SK-N-SH (cell line): ENCODE data around the gene MRPS33. TPM values are rescaled to one million over a fixed set of nuclear protein-coding genes. Genes with fewer than 3 reads are reported as not detected.

ENCODE experiments used
- CTCF ChIA-PET: fragments of 300-600, 350-600 bp; formaldehyde crosslinking; extraction: SDS; loops from one replicate; lab custom pipeline; 2021; lab: Yijun Ruan, JAX
- POLR2A ChIA-PET: fragments of 350-600 bp; sonication (Branson Sonifier 250); formaldehyde crosslinking; extraction: SDS; loops from one replicate; lab custom pipeline; 2020; ENCODE audit warnings: antibody characterized with exemption, inconsistent platforms; lab: Yijun Ruan, JAX
- DNase-seq: peaks from one replicate; pipeline ENCODE4 v3.0.0; 2012
- H2AFZ ChIP-seq: fragments of 200-600 bp; sonication (generic); 2 replicates; pipeline ENCODE4 v1.8.1; 2016; ENCODE audit warnings: antibody characterized with exemption, mild to moderate bottlenecking, low read depth
- H3F3A ChIP-seq: fragments of 200-600 bp; sonication (generic); replicated peaks from 2 replicates; pipeline ENCODE3; 2016; ENCODE audit warnings: antibody characterized with exemption, mild to moderate bottlenecking; ENCODE audit not compliant: insufficient read depth
- H3K27ac ChIP-seq, 2 experiments: fragments of 200-500 bp in 1 of 2; fragments of 200-600 bp in 1 of 2; sonication (Bioruptor generic) in 1 of 2; sonication (generic), shearing (Covaris generic) in 1 of 2; 2 replicates each; pipeline versions ENCODE4 v1.5.1 to v1.6.1; 2014 to 2016; ENCODE audit warnings: low read depth in 2 of 2, inconsistent platforms in 1 of 2, low read length in 1 of 2, mild to moderate bottlenecking in 1 of 2, mixed read lengths in 1 of 2
- H3K27me3 ChIP-seq: fragments of 200-600 bp; sonication (generic), shearing (Covaris generic); 2 replicates; pipeline ENCODE4 v1.6.1; 2016; ENCODE audit warnings: mixed run types; ENCODE audit not compliant: insufficient read depth
- H3K36me3 ChIP-seq, 2 experiments: fragments of 200-500 bp in 1 of 2; fragments of 200-600 bp in 1 of 2; sonication (Bioruptor generic) in 1 of 2; sonication (generic) in 1 of 2; replicated peaks in 1 of 2; 2 replicates each; pipeline versions ENCODE3 to v1.5.1; 2014 to 2016; ENCODE audit warnings: low read length in 1 of 2, mild to moderate bottlenecking in 1 of 2; ENCODE audit not compliant: insufficient read depth in 2 of 2, control insufficient read depth in 1 of 2
- H3K4me1 ChIP-seq, 2 experiments: fragments of 200-500 bp in 1 of 2; fragments of 200-600 bp in 1 of 2; sonication (Bioruptor generic) in 1 of 2; sonication (generic), shearing (Covaris generic) in 1 of 2; 2 replicates each; pipeline versions ENCODE4 v1.5.1 to v1.6.1; 2014 to 2016; ENCODE audit warnings: low read depth in 1 of 2, low read length in 1 of 2, mixed run types in 1 of 2; ENCODE audit not compliant: insufficient read depth in 2 of 2, control insufficient read depth in 1 of 2
- H3K4me2 ChIP-seq: fragments of 200-600 bp; sonication (generic), shearing (Covaris generic); 2 replicates; pipeline ENCODE4 v1.6.1; 2017; ENCODE audit warnings: mixed run types
- H3K4me3 ChIP-seq, 2 experiments: fragments of 200-500 bp in 1 of 2; fragments of 200-600 bp in 1 of 2; sonication (Bioruptor generic) in 1 of 2; sonication (generic), shearing (Covaris generic) in 1 of 2; 2 replicates each; pipeline versions ENCODE4 v1.5.1 to v1.8.1; 2014 to 2016; ENCODE audit warnings: low read depth in 2 of 2, inconsistent platforms in 1 of 2, low read length in 1 of 2, mild to moderate bottlenecking in 1 of 2, mixed read lengths in 1 of 2, moderate library complexity in 1 of 2
- H3K79me2 ChIP-seq: fragments of 200-600 bp; sonication (generic); 2 replicates; pipeline ENCODE4 v1.8.1; 2017; ENCODE audit warnings: mild to moderate bottlenecking; ENCODE audit not compliant: insufficient read depth
- H3K9ac ChIP-seq: fragments of 200-600 bp; sonication (generic); 2 replicates; pipeline ENCODE4 v1.6.1; 2017; ENCODE audit warnings: mixed run types
- H3K9me2 ChIP-seq: fragments of 200-600 bp; sonication (generic); 2 replicates; pipeline ENCODE4 v1.6.1; 2017; ENCODE audit warnings: mixed run types
- H3K9me3 ChIP-seq: fragments of 200-600 bp; sonication (generic); 2 replicates; pipeline ENCODE4 v1.6.1; 2017; ENCODE audit warnings: mixed run types, mild to moderate bottlenecking, moderate library complexity
- H4K20me1 ChIP-seq: fragments of 200-600 bp; sonication (generic); 2 replicates; pipeline ENCODE4 v1.6.1; 2017; ENCODE audit warnings: mild to moderate bottlenecking, mixed run types; ENCODE audit not compliant: insufficient read depth
- CHD2 ChIP-seq: fragments of 150-350 bp; IDR thresholded peaks from 2 replicates; pipeline ENCODE4 v1.6.1; 2018; ENCODE audit warnings: low read length; ENCODE audit not compliant: partially characterized antibody
- CTCF ChIP-seq: fragments of 200-600 bp; sonication (generic); IDR thresholded peaks from 2 replicates; pipeline ENCODE4 v1.6.1; 2017; ENCODE audit warnings: antibody characterized with exemption, mild to moderate bottlenecking, moderate library complexity
- EP300 ChIP-seq, 2 experiments: IDR thresholded peaks; 2 replicates each; pipeline versions ENCODE4 v1.4.0 to v1.6.1; 2012; ENCODE audit warnings: borderline replicate concordance in 1 of 2, low read depth in 1 of 2, low read length in 1 of 2
- EZH2phosphoT487 ChIP-seq: fragments of 200-600 bp; sonication (generic); IDR thresholded peaks from 2 replicates; pipeline ENCODE4 v1.6.1; 2017; ENCODE audit warnings: low read depth, mixed run types, mild to moderate bottlenecking, antibody characterized with exemption, moderate library complexity, borderline replicate concordance
- FOSL2 ChIP-seq: IDR thresholded peaks from 2 replicates; pipeline ENCODE4 v1.4.0; 2012; ENCODE audit warnings: low read depth, mild to moderate bottlenecking, moderate library complexity, borderline replicate concordance
- FOXJ3 ChIP-seq: sonication (generic); formaldehyde crosslinking; IDR thresholded peaks from 2 replicates; pipeline ENCODE4 v1.5.1; 2020; ENCODE audit warnings: mild to moderate bottlenecking, missing genetic modification reagents
- FOXM1 ChIP-seq: IDR thresholded peaks from 2 replicates; pipeline ENCODE4 v1.4.0; 2012; ENCODE audit warnings: low read depth, mild to moderate bottlenecking
- GABPA ChIP-seq: IDR thresholded peaks from 2 replicates; pipeline ENCODE4 v1.4.0; 2012; ENCODE audit warnings: low read depth, mild to moderate bottlenecking
- GATA2 ChIP-seq: sonication (generic); formaldehyde crosslinking; IDR thresholded peaks from 2 replicates; pipeline ENCODE4 v1.5.0; 2020; ENCODE audit warnings: mild to moderate bottlenecking, missing genetic modification reagents
- MAX ChIP-seq: IDR thresholded peaks from 2 replicates; pipeline ENCODE4 v1.4.0; 2012; ENCODE audit warnings: low read depth
- MEF2A ChIP-seq: IDR thresholded peaks from 2 replicates; pipeline ENCODE4 v1.4.0; 2012; ENCODE audit warnings: low read depth, borderline replicate concordance
- MXI1 ChIP-seq: IDR thresholded peaks from 2 replicates; pipeline ENCODE4 v1.6.1; 2012; ENCODE audit warnings: mild to moderate bottlenecking, low read depth, low read length, improper control_type of control experiment
- NFIC ChIP-seq: IDR thresholded peaks from 2 replicates; pipeline ENCODE4 v1.4.0; 2012; ENCODE audit warnings: borderline replicate concordance
- NRF1 ChIP-seq: IDR thresholded peaks from 2 replicates; pipeline ENCODE4 v1.6.1; 2012; ENCODE audit warnings: low read depth, mild to moderate bottlenecking, low read length
- POLR2AphosphoS5 ChIP-seq: IDR thresholded peaks from 2 replicates; pipeline ENCODE4 v1.6.1; 2012; ENCODE audit warnings: low read depth, low read length
- RAD21 ChIP-seq: IDR thresholded peaks from 2 replicates; pipeline ENCODE4 v1.6.1; 2012; ENCODE audit warnings: mild to moderate bottlenecking, low read length
- RCOR1 ChIP-seq: fragments of 150-350 bp; IDR thresholded peaks from 2 replicates; pipeline ENCODE4 v1.6.1; 2017; ENCODE audit warnings: antibody characterized with exemption, low read length
- RFX5 ChIP-seq: IDR thresholded peaks from 2 replicates; pipeline ENCODE4 v1.6.1; 2012; ENCODE audit warnings: mild to moderate bottlenecking, improper control_type of control experiment, low read length
- RXRA ChIP-seq: IDR thresholded peaks from 2 replicates; pipeline ENCODE4 v1.4.0; 2012; ENCODE audit warnings: low read depth, mild to moderate bottlenecking, borderline replicate concordance
- SIN3A ChIP-seq: IDR thresholded peaks from 2 replicates; pipeline ENCODE4 v1.6.1; 2012; ENCODE audit warnings: low read depth, mild to moderate bottlenecking, low read length, moderate library complexity, borderline replicate concordance
- SMC3 ChIP-seq: IDR thresholded peaks from 2 replicates; pipeline ENCODE4 v1.6.1; 2012; ENCODE audit warnings: low read depth, low read length, improper control_type of control experiment
- TAF1 ChIP-seq: IDR thresholded peaks from 2 replicates; pipeline ENCODE4 v1.6.1; 2012; ENCODE audit warnings: low read depth, mild to moderate bottlenecking, low read length, moderate library complexity, borderline replicate concordance
- TCF12 ChIP-seq: IDR thresholded peaks from 2 replicates; pipeline ENCODE4 v1.4.0; 2012
- TEAD4 ChIP-seq: IDR thresholded peaks from 2 replicates; pipeline ENCODE4 v1.4.0; 2012; ENCODE audit warnings: mild to moderate bottlenecking, borderline replicate concordance; ENCODE audit not compliant: insufficient read depth
- USF1 ChIP-seq: IDR thresholded peaks from 2 replicates; pipeline ENCODE4 v1.4.0; 2012; ENCODE audit warnings: low read depth, borderline replicate concordance
- USF2 ChIP-seq: fragments of 150-350 bp; IDR thresholded peaks from 2 replicates; pipeline ENCODE4 v1.6.1; 2017; ENCODE audit warnings: antibody characterized with exemption, low read length, low read depth, borderline replicate concordance
- YY1 ChIP-seq: IDR thresholded peaks from 2 replicates; pipeline ENCODE4 v1.4.0; 2012; ENCODE audit warnings: low read depth, mild to moderate bottlenecking
- WGBS: methylation state at CpG from one replicate; pipeline ENCODE4 v1.1.6; 2017; ENCODE audit warnings: low lambda C conversion rate; 5-methylcytosine and 5-hydroxymethylcytosine counted together
- polyA plus RNA-seq, 3 experiments: library from polyadenylated mRNA; depleted of rRNA; stranded (reverse); fragments of >200 nt; gene quantifications; 2 replicates each; pipeline ENCODE4 v1.2.3, GENCODE V29; 2012

MRPS33 gene
- polyA plus RNA-seq, 1 of the 3 experiments (the other 2 are of a cell fraction), result 88.8 TPM

GRCh38 chr7:141028767-141029166, 14.0 kb upstream of the MRPS33 start:
- H3K27ac ChIP-seq, result no peak overlapping the region
- H3K9me3 ChIP-seq, result 0 out of 2 replicates have a peak, but pooled peaks cover 3% of the 10 kb centered on the region
- CTCF ChIA-PET, result no interaction called here
- no peaks in the 10 kb centered on the region for H3K36me3 ChIP-seq
- H3K4me2 ChIP-seq, result no peak overlapping the region
- no peaks in the 10 kb centered on the region for H3K27me3 ChIP-seq
- TF ChIP-seq TEAD4, result no peak
- TF ChIP-seq NRF1, result no peak
- no peak for TF ChIP-seq GATA2
- no peak for TF ChIP-seq CHD2
- no peak for TF ChIP-seq GABPA
- TF ChIP-seq SIN3A, result no peak
- TF ChIP-seq NFIC, result no peak
- no peak for TF ChIP-seq MAX
- TF ChIP-seq TAF1, result no peak
- TF ChIP-seq RCOR1, result no peak
- no peak for TF ChIP-seq USF1
- TF ChIP-seq MEF2A, result no peak
- no peak for TF ChIP-seq FOXM1
- TF ChIP-seq RAD21, result no peak
- no peak for TF ChIP-seq CTCF
- no peak for DNase-seq
- no peaks in the 10 kb centered on the region for H3K4me1 ChIP-seq
- no peaks in the 10 kb centered on the region for H4K20me1 ChIP-seq
- H2AFZ ChIP-seq, result no peak overlapping the region
- POLR2A ChIA-PET, result no interaction called here
- WGBS, result 4% methylated on average over 3 of the region's 3 CpGs
- H3K9ac ChIP-seq, result no peak overlapping the region
- no peak overlapping the region for H3K4me3 ChIP-seq
- no peaks in the 10 kb centered on the region for H3K9me2 ChIP-seq
- no peaks in the 10 kb centered on the region for H3K79me2 ChIP-seq
- no peaks in the 10 kb centered on the region for H3F3A ChIP-seq

- POLR2A ChIA-PET, result interaction anchor here (1.6 kb wide), 1 partner anchor 12 kb away, joined by 3 read pairs; the partner anchor contains the start of gene MRPS33
- H3F3A ChIP-seq, result no peaks in the 10 kb centered on the region
- WGBS, result 18% methylated on average over 3 of the region's 3 CpGs
- no peaks in the 10 kb centered on the region for H4K20me1 ChIP-seq
- H3K9me3 ChIP-seq, result 0 out of 2 replicates have a peak, but pooled peaks cover 3% of the 10 kb centered on the region
- DNase-seq, result no peak
- H3K4me1 ChIP-seq, result no peaks in the 10 kb centered on the region
- CTCF ChIA-PET, result interaction anchor here (1.2 to 1.5 kb wide), 3 partner anchors 12 to 225 kb away, joined by 3 to 5 read pairs (median 5); partner anchors contain the start of gene MRPS33
- H3K9ac ChIP-seq, result no peak overlapping the region
- no peak overlapping the region for H2AFZ ChIP-seq
- no peaks in the 10 kb centered on the region for H3K27me3 ChIP-seq
- no peak overlapping the region for H3K27ac ChIP-seq
- H3K36me3 ChIP-seq, result no peaks in the 10 kb centered on the region
- no peak overlapping the region for H3K4me3 ChIP-seq
- no peak overlapping the region for H3K4me2 ChIP-seq
- H3K9me2 ChIP-seq, result no peaks in the 10 kb centered on the region
- H3K79me2 ChIP-seq, result no peaks in the 10 kb centered on the region
- TF ChIP-seq FOXM1 (no peak), USF1 (no peak), YY1 (no peak), FOSL2 (no peak), FOXJ3 (CRISPR knock-in tag) (no peak), RCOR1 (no peak), SMC3 (no peak), RAD21 (no peak), CHD2 (no peak), TCF12 (no peak), RFX5 (no peak), EP300 (IDR thresholded peaks at IDR 0.05; ENCODE audit: borderline replicate concordance in 1 of 2, low read depth in 1 of 2, low read length in 1 of 2) (no peak), POLR2AphosphoS5 (no peak), MXI1 (no peak), EZH2phosphoT487 (no peak), RXRA (no peak), USF2 (no peak)
These were observed 12.3 kb upstream of the MRPS33 start for GRCh38 chr7:141027043-141027442.
